RCC 7860 (cell line): ENCODE data around the gene CCDC28A.

Experiments used
- DNase-seq: peaks from one replicate; pipeline ENCODE4 v3.0.0-alpha.2; 2015; ENCODE audit warnings: low spot score
- FAIRE-seq: peaks from 2 replicates; lab custom pipeline; 2012; peaks lifted over from hg19 to GRCh38; lab: Jason Lieb, UNC

Gene CCDC28A

DNA sequence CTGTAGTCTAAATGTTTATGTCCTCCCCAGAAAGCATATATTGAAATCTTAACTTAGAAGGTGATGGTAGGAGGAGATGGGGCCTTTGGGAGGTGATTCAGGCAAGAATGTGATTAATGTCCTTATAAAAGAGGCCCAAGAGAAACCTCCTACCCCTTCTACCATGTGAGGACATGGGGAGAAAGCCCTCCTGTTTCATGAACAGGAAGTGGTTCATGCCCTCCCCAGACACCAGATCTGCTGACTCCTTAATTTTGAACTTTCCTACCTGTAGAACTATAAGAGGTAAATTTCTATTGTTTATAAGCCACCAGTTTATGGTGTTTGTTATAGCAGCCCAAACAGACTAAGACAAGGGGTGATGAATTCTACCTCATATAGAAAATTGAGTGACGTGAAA is 13.6 kb downstream of the CCDC28A start:
- DNase-seq, result no peak
- FAIRE-seq, result no peak

DNA sequence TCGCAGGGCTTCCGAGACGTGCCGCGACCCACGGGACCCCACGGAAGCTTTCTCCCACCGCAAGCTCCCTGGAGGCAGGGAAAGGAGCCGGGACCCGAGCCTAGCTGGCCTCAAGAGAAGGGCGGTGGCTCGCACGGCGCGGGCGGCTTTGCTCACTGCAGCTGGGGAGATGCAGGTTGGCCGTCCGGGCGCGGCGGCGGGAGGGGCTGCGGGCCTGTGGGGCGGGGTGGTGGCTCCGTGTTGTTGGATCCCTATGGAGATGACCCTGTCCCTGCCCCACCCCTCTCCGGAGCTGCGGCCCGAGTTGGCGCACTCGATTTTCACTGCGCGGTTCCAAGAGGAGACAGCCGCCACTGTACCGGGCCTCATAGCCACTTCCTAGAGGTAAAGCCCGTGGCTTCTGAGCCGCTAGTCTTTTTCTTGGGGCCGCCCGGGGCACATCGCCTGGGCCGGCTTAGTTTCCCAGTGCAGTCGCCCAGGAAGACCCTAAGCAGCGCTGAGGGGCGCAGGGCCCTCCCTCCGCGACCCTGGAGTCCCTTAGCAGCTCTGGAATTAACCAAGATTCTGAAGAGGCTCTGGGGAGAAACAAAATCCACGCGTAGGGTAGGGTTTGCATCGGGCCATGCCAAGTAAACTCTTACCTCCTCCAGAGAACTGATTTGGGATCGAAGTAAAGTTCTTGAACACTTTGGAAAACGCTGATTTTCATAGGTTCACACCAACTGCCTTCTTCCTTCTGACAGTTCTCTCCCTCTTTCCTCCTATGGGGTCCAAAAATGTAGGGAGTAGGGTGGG is 22.4 kb downstream of the CCDC28A start, which contains the start of gene ECT2L:
Gene ECT2L, plus strand, starts transcription at position 279 of the 795 bp plus-strand sequence. CDS start 17,188 bp downstream, outside the sequence.
- DNase-seq (no peak), FAIRE-seq (no peak)

DNA sequence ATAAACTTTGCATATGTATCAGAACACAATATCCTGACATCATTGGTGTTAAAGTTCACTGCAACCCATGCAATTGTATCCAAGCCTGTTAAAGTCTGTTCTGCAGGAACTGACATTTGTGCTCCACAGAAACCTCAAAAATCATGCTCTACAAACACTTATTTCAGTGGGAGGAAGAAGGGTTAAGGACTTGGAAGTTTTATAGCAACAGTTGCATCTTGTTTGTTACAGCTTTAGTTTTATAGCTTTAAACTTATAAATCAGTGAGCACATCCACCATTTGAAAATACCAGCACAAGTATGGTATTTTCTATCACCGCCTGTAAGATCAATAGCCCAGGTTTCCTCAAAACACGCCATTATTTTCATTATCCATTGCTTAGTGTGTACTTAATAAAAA is 23.2 kb downstream of the CCDC28A start:
- no peak for FAIRE-seq
- no peak for DNase-seq

DNA sequence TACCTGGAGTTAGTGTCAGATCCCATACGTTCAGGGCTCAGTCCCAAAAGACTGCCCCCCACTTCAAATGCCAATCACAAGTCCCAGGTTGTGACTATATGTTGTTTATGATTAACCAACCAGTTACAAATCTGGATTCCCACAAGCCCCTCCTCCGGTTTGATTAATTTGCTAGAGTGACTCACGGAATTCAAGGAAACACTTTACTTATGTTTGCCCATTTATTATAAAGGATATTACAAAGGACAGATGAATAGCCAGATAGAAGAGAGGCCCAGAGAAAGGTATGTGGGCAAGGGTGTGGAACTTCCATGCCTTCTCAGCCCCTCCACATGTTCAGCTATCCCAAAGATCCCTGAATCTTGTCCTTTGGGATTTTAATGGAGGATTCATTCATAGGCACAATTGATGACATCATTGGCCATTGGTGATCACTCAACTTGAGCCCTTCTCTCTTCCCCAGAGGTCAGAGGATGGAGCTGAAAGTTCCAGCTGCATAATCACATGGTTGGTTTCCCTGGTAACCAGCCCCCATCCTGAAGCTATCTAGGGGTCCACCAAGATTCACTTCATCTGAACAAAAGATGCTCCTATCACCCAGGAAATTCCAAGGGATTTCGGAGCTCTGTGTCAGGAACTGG is 24.4 kb downstream of the CCDC28A start:
- DNase-seq (no peak), FAIRE-seq (no peak)

DNA sequence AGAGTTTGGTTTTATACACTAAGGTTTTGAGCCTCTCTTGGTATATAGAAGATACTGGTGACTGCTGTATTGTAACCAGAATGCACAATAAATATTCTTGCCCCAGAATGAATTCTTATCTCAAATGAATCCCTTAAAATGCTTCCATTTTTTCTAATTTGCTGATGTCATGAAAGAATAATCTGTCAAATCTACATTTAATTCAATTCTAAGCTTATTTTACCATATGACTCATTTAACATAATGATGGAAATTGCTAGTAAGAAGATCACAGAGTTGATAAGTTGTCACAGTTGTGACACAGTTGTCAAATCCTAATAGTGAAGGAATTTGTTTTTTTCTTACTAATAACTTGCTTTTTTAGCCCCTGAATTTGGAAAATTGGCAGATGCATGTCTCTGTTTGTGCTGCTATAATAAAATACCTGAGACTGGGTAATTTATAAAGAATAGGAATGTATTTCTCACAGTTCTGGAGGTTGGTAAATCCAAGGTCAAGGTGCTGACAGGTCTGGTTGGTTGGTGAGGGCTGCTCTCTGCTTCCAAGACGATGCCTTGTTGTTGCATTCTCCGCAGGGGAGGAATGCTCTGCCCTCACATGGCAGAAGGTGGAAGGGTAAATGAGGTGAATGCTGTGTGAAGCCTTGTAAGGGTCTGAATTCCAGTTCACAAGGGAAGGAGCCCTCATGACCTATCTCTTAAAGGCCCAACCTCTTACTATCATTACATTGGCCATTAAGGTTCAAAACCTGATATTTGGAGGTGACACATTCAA is 27.0 kb downstream of the CCDC28A start:
- FAIRE-seq (no peak), DNase-seq (no peak)

DNA sequence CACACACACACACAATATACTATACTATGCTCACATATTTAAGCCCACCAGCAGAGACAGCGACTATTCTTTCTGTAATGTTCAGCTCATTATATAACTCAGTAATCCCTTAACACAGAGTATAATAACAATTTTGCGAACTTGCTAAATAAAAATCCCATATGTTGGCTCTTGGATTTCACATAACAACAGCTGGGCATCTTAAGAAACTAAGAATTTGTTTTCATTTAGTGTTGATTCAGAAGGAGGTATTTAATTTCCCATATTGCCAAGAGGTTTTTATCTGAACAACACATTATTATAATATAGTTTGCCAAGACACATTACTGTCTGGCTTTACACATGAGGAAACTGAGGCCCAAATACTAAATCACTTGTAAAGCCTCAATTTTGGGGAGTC is 29.8 kb downstream of the CCDC28A start:
- no peak for FAIRE-seq

DNA sequence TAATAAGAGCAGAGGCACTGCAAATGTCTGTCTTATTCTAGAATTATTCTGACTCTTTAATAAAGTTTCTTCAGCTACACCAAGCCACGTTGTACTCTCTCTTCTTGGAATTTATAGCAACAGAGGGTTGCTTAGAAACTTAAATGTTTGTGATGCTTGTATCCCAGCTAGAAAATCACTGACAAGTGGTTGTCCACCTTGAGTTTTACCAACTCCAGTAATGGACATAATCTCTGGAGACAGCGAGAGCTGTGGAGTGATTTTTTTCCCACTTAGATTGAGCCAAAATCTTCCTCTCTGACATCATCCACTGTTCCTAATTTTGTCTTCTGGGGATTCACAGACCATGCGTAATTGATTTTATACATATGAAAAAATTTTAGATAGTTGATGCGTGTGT is 30.3 kb downstream of the CCDC28A start:
- FAIRE-seq, result no peak
- no peak for DNase-seq

More for the DNA sequence above, 29.8 kb downstream of the CCDC28A start:
- no peak for DNase-seq

DNA sequence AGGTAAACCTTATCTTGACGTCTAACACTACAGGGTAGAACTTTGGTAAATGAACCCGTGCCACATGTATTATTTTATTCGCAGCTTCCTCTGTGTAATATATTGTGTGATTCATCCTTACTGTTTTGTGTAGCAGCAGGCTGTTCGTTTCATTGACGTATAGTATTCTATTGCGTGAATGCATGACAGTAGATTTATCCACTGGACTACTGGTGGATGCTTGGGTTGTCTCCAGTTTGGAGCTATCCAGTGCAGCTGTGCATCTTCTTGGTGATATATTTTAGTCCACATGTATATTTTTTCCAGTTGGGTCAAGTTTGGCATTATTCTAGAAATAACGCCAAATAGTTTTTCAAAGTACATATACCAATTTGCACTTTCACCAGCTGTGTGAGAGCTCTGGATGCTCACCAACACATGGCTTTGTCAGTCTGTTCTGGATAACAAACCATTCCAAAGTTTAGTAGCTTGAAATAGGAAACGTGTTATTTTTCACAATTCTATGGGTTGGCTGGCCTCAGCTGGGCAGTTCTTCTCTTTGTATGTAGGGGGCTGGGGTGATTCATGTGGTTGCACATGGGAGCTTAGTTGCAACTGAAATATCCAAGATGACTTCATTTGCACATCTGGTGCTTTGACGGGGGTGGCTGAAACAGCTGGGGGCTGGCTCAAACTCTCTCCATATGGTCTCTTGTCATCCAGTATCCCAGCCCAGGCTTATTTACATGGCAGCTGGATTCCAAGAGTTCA is 31.6 kb downstream of the CCDC28A start:
- FAIRE-seq (no peak), DNase-seq (no peak)

DNA sequence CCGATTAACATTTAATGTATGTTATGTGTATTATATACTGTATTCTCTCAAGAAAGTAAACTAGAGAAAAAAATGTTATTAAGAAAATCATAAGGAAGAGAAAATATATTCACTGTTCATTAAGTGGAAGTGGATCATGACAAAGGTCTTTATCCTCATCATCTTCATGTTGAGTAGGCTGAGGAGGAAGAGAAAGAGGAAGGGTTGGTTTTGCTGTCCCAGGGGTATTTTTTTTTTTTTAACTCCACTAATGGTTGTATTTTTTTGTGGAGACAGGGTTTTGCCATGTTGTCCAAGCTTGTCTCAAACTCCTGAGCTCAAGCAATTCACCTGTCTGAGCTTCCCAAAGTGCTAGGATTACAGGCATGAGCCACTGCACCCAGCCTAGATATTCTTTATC is 33.3 kb downstream of the CCDC28A start:
- no peak for DNase-seq
- no peak for FAIRE-seq

DNA sequence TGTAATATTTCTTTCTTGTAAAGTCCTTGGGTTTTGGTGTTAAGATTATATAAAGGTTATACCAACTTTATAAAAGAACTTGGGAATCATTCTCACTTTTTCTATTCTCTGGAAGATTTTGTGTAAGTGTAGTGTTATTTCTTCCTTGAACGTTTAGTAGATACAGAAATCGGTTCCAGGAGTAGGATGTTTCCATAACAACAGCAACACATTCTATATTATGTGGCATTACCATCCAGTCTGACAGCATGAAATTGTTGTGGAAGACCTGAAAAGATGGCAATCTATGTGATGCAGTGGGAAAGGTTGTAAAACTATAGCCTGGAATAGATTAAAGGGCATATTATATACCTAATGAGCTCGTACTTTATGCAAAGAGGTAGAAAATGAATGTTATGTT is 36.1 kb downstream of the CCDC28A start:
- DNase-seq, result no peak
- FAIRE-seq, result no peak

DNA sequence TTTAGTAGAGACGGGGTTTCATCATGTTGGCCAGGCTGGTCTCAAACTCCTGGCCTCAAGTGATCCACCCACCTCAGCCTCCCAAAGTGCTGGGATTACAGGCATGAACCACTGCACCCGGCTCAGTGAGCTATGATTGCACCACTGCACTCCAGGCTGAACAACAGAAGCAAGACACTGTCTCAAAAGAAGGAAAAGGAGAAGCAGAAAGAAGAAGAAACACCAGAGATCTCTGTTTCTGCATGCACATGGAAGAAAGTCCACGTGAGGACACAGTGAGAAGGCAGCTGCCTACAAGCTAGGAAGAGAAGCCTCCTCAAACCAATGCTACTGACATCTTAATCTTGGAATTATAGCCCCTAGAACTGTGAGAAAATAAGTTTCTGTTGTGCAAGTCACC is 38.3 kb downstream of the CCDC28A start:
- no peak for DNase-seq
- no peak for FAIRE-seq

DNA sequence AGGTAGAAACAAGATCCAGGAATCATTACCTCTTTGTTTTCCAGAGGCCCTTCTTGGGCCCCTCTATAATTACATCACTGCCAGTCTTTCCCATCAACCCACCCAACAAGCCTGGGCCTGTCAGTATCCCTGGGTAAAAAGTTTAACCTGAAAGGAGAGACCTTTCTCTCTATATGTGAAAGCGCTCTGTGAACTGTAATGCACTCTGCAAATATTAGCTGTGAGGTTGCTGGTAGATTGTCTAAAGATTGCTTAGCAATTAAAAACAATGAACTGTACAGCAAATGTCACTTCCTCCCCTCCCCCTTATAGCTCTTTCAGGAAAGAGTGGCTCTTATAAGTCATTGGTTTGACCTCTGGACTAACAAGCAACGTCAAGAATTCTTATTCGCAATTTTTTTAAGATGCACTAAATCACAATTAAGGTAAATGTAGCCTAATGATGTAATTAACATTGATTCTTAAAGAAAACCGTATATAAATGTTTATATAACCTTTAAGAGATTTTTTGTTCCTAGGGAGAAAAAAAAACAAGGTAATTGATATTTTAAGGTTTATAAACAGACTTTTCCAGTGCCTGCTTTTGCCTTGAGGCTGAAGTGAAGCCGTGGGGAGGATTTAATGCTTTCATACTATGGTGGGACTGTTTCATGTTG is 40.7 kb downstream of the CCDC28A start:
- FAIRE-seq (no peak), DNase-seq (no peak)

DNA sequence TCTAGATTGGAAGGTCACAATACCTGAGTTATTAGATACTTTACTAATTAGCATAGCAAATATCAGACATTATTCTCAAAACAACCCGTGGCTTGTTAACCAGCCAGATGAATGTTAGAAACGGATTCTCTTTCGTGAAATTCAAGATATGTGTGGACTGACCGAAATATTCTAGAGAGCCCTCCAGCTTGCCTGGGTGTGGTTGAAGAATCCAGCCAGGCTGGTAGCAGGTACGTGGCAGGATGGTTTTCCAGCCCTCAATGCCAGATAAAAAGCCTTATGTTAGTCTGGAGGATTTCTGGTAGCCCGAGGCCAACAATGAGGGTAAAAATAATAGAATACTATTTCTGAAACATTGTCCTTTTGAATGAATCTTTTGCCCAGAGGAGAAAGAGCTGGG is 41.7 kb downstream of the CCDC28A start:
- no peak for DNase-seq
- no peak for FAIRE-seq

DNA sequence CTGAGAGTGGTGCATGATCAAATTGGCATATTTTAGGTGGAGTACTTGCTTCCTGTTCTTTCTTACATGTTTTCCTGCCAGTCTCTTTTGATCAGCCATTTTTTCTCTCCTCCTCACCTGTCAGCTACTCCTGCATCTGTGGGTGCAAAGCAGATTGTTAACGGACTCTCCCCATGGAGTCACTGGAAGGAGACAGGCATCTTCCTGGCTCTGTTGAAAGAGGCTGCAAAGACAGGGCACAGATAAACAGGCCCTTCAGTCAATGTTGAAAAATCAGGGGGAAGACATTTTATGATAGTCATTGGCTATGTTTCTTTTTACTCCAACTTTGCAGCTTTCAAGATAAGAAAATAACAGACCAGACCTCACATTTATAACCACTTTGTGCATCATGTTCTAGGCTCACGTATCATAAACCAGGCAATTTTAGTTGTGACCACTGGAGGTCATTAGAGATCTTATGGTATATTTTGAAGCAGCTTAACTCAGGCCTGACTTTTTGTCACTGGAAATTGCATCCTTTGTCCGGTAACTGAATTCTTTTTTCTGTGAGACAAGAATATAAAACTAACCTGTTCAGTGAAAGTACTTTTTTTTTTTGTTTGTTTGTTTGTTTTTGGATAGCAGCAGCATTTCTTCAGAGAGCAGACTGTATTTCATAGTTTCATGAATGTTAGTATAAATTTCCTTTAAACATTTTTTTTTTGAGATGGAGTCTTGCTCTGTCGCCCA is 42.4 kb downstream of the CCDC28A start:
- FAIRE-seq, result peak; percentile 76

DNA sequence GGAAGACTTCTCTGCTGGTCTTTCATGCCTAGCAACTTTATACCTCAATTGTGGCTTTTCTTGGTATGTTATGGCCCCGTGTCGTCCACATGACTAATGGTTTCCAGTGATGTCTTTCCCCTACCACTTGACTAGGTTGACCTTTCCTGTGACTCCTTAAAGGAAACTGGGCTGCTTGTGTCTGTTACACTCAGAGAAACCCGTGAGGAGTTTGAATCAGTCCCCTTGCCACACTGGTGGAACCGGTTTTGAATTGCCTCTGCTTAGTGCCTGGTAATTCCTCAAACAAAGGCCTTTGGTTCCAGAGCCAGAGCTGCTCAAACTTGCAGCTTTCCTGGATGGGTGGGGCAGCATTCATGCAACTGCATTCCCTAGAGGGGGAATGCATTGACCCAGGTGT is 44.2 kb downstream of the CCDC28A start:
- DNase-seq, result peak; percentile 67
- peak; percentile 52 for FAIRE-seq

More for the DNA sequence above, 42.4 kb downstream of the CCDC28A start:
- DNase-seq, result peak; percentile 68

DNA sequence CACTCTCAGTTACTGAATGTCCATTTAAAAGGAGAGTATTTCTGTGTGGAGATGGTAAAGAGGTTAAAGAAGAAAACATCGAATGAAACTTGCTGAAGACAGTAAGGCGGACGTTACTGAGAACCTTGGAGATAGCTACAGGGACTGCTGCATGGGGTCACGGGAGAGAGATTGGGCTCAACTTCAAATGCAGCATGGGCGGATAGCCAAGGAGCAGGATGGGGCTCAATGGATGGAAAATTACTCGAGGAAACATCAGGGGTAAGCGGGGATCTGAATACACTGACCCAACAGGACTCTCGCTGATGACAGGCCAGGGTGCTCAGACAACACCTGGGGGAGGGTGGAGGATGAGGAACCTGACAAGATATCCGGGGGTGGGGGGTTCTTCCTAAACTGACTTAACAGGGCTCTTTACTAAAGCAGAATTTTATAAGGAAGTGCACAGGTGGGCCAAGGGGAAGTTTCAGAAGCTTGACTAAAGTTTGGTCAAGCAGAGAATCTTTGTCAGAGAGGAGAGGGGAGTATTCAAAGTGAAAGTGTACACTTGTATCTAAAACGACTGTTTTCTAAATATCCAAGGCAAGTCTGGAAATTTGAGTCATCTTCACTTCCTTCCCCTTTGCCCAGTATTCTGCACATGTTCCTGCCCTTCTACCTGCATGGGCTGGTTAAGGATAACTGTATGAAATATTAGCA is 45.1 kb downstream of the CCDC28A start:
- FAIRE-seq (no peak), DNase-seq (no peak)

DNA sequence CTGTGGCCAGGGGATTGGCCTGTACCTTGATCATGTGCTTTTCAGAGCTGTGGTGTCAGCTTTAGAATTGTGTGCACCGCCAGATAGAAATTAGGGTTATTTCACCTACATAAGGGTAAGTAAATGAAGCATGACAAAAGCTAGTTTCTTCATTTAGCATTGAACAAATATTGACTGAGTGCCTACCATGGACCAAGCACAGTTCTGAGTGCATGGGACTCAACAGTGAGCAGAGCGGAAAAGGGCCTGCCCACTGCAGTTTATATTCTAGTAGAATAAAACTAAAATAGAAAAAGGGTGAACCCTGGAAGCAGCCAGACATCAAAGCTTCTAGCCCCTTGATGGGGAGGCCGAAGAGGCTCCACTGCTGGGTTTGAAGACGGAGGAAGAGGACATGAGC is 48.0 kb downstream of the CCDC28A start:
- no peak for FAIRE-seq

DNA sequence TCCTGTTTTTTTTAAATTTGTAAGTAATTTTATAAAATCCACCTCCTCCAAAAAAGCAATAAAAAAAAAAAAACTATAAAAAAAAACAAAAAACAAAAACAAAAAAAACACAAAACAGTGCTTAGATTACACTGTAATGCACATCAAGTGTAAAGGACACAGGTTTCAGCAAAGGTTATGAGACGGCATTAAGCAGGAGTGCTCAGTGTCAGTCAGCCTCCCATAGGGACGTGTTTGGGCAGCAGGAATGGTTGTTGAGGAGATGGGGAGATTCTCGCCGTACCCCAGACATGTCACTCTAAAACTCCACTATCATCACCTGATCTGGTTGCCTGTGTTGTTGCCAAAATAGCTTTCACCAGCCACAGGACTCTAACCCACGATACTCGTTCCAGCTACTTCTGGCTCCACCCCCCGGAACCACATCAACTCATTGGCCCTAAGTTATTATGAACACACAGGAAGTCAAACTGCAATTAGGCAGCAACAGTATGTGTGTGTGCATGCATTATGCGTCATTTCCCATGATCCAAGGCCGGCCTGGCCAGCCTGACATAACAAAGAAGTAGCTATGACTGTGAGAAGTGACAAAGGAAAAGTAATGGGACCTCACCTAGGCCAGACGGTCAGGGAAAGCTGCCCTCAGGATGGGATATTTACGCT is 51.0 kb downstream of the CCDC28A start:
- DNase-seq (no peak), FAIRE-seq (no peak)

More for the DNA sequence above, 48.0 kb downstream of the CCDC28A start:
- no peak for DNase-seq

DNA sequence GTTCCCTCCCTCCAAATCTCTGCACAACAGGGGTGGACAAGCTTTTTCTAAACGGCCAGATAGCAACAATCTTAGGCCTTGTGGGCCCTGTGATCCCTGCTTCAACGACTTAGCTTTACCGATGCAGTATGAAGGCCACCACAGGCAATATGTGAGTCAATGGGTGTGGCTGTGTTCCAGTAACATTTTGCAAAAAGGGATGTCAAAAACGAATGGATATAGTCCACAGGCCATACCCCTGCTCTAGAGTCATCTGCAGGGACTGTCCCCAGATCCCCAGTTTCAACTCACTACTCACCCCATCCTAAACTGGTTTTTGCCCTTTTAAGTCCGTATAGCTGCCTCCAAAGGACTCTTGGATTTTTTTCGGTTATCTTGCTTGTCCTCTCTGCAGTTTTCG is 56.7 kb downstream of the CCDC28A start:
- no peak for FAIRE-seq
- DNase-seq, result no peak
